RWPE2 (cell line): ENCODE results near the gene CNTNAP4.

Experiments
- ATAC-seq: fragments of 200-7000 bp; cut with Tn5 transposase; 3 replicates; pipeline ENCODE4 v1.9.1; 2021; ENCODE audit warnings: low read depth
- DNase-seq: peaks from one replicate; pipeline ENCODE4 v3.0.0-alpha.2; 2020; ENCODE audit warnings: low spot score
- H3K27ac ChIP-seq: fragments of 450-650 bp; 2 replicates; pipeline ENCODE4 v1.5.1; 2017; ENCODE audit warnings: mild to moderate bottlenecking; ENCODE audit not compliant: poor library complexity, severe bottlenecking
- H3K27me3 ChIP-seq: fragments of 250-450 bp; sonication (Bioruptor Pico); 2 replicates; pipeline ENCODE4 v1.5.1; 2021; ENCODE audit warnings: mild to moderate bottlenecking, moderate library complexity; ENCODE audit not compliant: insufficient read depth, poor library complexity, severe bottlenecking
- H3K36me3 ChIP-seq: fragments of 250-450 bp; sonication (Bioruptor Pico); 2 replicates; pipeline ENCODE4 v1.5.1; 2020; ENCODE audit warnings: low read depth, mild to moderate bottlenecking, moderate library complexity
- H3K4me1 ChIP-seq: fragments of 250-450 bp; sonication (Bioruptor Pico); 2 replicates; pipeline ENCODE4 v1.5.1; 2021; ENCODE audit warnings: mild to moderate bottlenecking, moderate library complexity; ENCODE audit not compliant: insufficient read depth, poor library complexity, severe bottlenecking
- H3K4me3 ChIP-seq: fragments of 250-450 bp; sonication (Bioruptor Pico); 2 replicates; pipeline ENCODE4 v1.5.1; 2021; ENCODE audit warnings: mild to moderate bottlenecking, moderate library complexity; ENCODE audit not compliant: severe bottlenecking
- H3K9me3 ChIP-seq: fragments of 250-450 bp; sonication (Bioruptor Pico); 2 replicates; pipeline ENCODE4 v1.5.1; 2021; ENCODE audit warnings: mild to moderate bottlenecking, moderate library complexity; ENCODE audit not compliant: severe bottlenecking
- TF ChIP-seq, protein P1 (sequence below): fragments of 450-650 bp; IDR thresholded peaks from one replicate; pipeline ENCODE4 v1.5.1; 2017; ENCODE audit warnings: mild to moderate bottlenecking, moderate library complexity; ENCODE audit not compliant: poor library complexity, severe bottlenecking

CNTNAP4 gene

DNA sequence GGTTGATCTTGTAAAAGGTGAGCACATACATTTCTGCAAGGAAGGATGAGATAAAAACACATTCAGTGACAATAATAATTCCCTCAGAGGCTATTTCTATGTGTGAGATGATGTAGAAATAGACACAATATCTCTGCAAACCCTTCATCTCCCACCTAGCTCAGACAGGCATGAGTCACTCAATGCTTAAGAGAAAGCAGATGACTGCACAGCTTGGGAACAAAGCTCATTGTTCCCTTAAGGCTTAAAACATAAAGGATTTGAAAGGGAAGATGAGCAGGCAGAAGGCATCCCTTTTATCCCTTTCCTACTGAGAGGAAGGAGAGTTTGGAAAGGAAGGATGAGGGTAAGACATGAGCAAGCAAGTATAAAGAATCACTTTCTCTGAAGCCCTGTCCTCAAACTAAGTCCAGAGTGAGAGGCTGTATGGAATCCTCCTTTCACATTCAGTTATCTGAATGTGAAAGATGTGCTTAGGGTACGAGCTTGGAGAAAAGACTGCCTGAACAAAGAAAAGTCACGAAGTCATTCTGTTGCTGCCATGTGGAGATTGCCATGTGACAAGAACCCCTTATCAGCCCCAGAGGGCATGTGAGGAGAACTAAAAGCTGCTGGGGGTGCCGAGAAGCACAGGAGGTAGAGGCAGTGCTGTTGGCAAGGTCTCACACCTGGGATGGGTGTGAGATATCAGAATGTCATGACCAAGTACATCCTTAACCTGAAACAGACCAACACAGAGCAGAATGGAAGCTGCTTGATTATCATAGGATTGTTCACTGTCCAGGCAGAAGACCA is 58.2 kb downstream of the CNTNAP4 start:
- ATAC-seq, result no peak
- no peaks in the 10 kb centered on the region for H3K27me3 ChIP-seq
- DNase-seq, result no peak
- H3K4me3 ChIP-seq, result no peak overlapping the region
- H3K36me3 ChIP-seq, result no peaks in the 10 kb centered on the region
- TF ChIP-seq, protein P1, sequence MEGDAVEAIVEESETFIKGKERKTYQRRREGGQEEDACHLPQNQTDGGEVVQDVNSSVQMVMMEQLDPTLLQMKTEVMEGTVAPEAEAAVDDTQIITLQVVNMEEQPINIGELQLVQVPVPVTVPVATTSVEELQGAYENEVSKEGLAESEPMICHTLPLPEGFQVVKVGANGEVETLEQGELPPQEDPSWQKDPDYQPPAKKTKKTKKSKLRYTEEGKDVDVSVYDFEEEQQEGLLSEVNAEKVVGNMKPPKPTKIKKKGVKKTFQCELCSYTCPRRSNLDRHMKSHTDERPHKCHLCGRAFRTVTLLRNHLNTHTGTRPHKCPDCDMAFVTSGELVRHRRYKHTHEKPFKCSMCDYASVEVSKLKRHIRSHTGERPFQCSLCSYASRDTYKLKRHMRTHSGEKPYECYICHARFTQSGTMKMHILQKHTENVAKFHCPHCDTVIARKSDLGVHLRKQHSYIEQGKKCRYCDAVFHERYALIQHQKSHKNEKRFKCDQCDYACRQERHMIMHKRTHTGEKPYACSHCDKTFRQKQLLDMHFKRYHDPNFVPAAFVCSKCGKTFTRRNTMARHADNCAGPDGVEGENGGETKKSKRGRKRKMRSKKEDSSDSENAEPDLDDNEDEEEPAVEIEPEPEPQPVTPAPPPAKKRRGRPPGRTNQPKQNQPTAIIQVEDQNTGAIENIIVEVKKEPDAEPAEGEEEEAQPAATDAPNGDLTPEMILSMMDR, result no peak
- H3K27ac ChIP-seq, result no peak overlapping the region
- peaks cover 2% of the 10 kb centered on the region for H3K4me1 ChIP-seq
- H3K9me3 ChIP-seq, result no peaks in the 10 kb centered on the region

DNA sequence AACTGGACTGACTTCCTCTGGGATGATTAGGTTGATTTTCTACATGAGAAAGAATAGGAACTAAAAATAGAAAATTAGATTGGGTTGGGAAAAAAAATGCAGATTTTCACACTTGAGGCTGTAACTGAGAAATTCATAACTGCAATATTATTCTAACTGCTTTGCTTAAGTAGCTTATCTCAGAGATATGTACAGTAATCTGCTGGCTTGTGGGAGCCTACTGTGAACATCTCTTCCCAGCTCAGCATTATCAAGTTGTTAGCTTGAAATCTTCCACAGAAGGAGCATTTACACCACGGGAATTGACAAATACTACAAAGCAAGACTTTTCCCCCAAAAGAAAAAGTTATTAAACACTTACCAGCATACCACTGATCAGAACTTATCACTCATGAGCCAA is 58.9 kb downstream of the CNTNAP4 start:
- TF ChIP-seq, protein P1, result no peak
- Histone ChIP-seq H3K36me3 (no peaks in the 10 kb centered on the region), H3K9me3 (no peaks in the 10 kb centered on the region), H3K4me1 (no peaks in the 10 kb centered on the region), H3K27me3 (no peaks in the 10 kb centered on the region), H3K27ac (no peak overlapping the region), H3K4me3 (no peak overlapping the region)
- DNase-seq (no peak), ATAC-seq (no peak)

DNA sequence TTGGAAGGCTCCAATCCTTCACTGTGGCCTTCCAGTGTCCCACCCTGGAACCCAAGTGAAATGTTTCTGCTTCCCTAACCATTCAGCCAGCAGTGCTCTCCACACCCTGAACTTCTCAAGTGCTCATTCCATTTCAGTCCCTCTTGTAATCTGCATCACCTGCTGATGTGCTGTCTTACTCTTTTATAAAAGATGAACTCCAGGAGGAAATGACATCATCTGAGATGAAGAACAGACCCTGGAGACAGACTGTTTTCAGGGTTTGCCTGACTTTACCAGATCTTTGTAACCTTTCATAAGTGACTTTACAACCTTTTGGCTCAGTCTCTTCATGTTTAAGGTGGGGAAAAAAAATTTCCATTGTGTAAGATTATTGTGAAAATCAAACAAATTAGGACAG is 61.3 kb downstream of the CNTNAP4 start:
- H3K4me3 ChIP-seq, result no peak overlapping the region
- TF ChIP-seq, protein P1, result no peak
- no peak overlapping the region for H3K27ac ChIP-seq
- H3K27me3 ChIP-seq, result peaks cover 3% of the 10 kb centered on the region
- ATAC-seq (no peak), DNase-seq (no peak)
- H3K9me3 ChIP-seq, result no peaks in the 10 kb centered on the region
- no peaks in the 10 kb centered on the region for H3K4me1 ChIP-seq
- no peaks in the 10 kb centered on the region for H3K36me3 ChIP-seq

DNA sequence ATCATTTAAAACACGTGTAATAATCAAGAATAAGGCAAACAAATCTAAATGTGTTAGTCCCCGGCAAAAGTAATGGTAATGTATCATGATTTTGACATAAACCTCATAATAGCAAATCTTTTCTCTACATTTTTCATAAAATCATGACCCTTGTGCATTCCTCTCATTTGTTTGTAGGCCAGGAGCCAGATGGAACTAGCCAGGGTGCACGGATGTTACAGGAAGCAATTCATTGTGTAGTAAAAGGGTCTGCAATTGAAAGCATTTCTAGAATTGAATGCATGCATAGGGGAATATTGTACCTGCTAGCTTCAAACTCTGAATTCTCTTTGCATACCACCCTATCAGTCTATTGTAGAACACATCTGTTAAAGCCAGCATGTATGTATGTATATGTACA is 66.6 kb downstream of the CNTNAP4 start:
- ATAC-seq (no peak), DNase-seq (no peak)
- H3K9me3 ChIP-seq, result no peaks in the 10 kb centered on the region
- no peak overlapping the region for H3K4me3 ChIP-seq
- H3K36me3 ChIP-seq, result no peaks in the 10 kb centered on the region
- TF ChIP-seq, protein P1, result no peak
- no peak overlapping the region for H3K27ac ChIP-seq
- H3K27me3 ChIP-seq, result peaks cover 11% of the 10 kb centered on the region
- H3K4me1 ChIP-seq, result no peaks in the 10 kb centered on the region

DNA sequence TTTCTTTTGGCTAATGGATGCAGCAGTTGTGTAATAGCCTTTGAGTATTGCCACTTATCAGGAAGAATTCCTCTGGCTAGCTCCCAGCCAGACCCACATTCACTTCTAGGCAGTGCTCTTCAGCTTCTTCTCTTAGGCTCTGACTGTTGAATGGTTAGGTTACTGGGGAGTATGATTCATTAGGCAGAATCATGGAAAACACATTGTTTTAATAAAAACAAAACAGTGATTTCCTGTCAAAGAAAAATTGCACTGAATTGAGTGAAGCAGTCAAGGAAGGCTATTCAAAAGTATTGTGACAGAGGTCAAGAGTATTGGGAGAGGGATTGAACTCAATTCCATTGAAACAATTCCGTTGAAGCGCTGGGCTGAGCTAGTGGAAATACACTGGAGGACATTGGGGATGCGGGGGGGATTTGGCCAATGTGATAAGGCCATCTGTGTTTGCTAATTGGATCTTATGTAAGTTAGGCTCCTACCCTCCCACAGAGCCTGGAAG is 68.0 kb downstream of the CNTNAP4 start:
- H3K36me3 ChIP-seq, result no peaks in the 10 kb centered on the region
- no peak overlapping the region for H3K27ac ChIP-seq
- H3K27me3 ChIP-seq, result peaks cover 11% of the 10 kb centered on the region
- H3K4me3 ChIP-seq, result no peak overlapping the region
- no peaks in the 10 kb centered on the region for H3K4me1 ChIP-seq
- no peak for ATAC-seq
- H3K9me3 ChIP-seq, result no peaks in the 10 kb centered on the region
- DNase-seq, result no peak
- TF ChIP-seq, protein P1, result no peak
